Measurements from ENCODE around the gene SLC44A2. TPM values are rescaled to one million over a fixed set of nuclear protein-coding genes. Genes with fewer than 3 reads are reported as not detected.

The SLC44A2 gene
- total RNA-seq, result 43.8 and 46.9 TPM in 2 replicates

DNA sequence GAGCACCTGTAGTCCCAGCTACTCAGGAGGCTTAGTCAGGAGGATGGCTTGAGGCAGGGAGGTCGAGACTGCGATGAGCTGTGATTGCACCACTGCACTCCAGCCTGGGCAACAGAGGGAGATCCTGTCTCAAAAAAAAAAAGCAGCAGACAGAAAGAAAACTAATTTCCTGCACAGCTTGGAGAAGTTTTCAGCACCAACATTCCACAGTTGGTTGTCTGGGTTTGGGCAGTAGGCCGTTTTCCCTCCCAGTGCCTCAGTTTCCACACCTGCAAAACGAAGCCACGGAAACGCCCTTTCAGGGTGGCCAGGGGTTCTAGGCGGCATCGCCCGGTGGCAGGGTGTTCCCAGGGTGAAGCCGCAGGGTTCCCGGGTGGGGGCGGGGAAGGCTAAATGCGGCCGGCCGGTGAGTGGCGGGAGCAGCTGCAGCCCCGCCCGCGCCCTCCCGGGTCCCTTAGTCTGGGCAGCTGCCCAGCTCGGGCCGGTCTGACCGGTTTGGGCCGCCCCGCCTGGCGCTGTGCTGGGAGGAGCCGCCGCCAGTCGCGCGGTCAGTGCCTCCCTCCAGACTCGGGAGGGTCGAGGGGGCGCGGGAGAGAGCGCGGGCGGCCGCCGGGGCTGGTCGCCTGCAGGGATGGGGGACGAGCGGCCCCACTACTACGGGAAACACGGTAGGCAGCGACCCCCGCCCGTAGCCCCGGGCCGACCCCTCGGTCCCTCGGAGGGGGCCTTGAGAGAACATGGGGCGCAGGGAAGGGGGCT lies at the start of gene SLC44A2:
Gene SLC44A2, plus strand, starts transcription at position 551 of the 759 bp plus-strand sequence. Its CDS starts 81 bp downstream, at position 632.

DNA sequence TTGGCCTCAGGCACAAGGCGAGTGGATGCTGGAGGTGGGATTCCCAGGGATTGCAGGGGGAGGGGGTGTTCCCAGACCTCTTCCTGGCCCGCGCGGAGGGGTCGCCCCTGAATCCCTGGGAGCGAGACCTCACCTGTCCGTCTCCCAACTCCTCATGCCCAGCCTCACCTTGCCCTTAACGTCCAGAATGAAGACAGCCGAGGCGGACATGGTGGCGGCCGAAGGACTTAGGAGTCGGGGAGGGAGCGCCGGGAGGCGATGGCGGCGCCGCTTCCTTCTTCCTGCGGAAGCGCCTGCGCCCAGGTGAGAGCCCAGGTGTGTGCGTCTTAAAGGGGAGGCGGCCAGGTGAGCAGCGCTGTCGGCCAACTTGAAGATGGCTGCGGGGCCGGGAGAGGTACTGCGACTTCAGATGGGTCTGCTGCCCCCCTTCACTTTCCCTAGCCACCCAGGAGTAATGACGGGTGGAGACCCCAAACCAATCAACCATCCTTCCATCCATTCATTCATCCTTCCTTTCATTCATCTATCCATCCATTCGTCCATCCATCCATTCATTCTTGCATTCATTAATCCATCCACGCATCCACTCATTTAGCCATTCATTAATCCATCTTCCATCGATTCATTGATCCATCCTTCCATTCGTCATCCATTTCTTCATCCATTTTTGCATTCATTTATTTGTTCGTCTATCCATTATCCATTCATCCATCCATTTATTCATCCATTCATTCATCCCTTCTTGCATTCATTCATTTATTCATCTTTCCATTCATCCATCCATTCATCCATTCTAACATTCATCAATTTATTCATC lies 38.1 kb upstream of the SLC44A2 start, which contains the start of gene AP1M2:
Gene AP1M2, minus strand, starts transcription at position 291 of the 817 bp plus-strand sequence. Its CDS starts 81 bp downstream, at position 210.

DNA sequence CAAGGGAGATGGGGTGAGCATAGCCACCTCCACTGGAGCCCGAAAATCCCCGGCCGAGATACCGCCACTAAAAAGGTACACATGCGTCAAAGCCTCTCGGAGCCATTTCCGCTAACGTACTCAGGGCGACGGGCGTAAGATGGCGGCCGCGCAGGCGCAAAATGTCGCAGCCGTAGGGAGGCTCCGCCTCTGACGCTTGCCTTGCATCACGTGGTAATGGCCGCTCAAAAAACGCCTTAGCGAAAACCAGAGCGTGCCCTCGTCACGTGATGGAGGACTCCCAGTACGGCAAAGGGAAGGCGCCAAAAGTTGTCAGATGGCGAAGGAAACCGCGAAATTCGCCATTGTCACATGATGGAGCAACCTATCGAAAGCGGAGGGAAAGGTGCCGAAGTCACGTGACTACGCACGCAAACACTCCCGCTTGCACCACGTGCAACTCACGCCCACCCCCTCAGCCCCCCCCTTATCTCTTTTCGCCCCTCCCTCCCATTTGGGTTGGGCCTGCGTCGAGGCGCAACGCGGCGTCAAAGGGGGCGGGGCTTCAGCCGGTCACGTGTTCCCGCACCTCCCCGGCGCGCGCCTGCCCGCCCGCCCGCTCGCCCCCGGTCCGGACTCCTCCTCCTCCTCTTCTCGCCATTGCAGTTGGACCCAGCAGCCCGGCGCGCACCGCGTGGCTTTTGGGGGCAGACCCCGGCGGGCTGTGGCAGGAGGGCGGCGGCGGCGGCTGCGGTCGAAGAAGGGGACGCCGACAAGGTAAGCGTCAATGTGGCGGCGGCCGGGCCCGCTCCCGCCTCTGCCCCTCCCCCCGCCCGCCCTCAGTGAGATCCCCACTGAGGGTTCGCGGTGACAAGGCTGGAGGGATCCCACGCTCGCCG lies 28.6 kb downstream of the SLC44A2 start, which contains the start of gene ILF3:
Gene ILF3, plus strand, starts transcription at position 615 of the 878 bp plus-strand sequence. CDS start 16,260 bp downstream, outside the sequence.

Other genes starting within 250 kb of the SLC44A2 start
- gene TYK2, start 245.0 kb upstream of the SLC44A2 start, total RNA-seq, result 50.0 and 77.2 TPM in 2 replicates
- gene CDC37, start 222.0 kb upstream of the SLC44A2 start, total RNA-seq, result 114 and 132 TPM in 2 replicates
- gene PDE4A, start 205.0 kb upstream of the SLC44A2 start, total RNA-seq, result 7.4 and 8.6 TPM in 2 replicates
- gene KEAP1, start 122.2 kb upstream of the SLC44A2 start, total RNA-seq, result 68.0 and 79.0 TPM in 2 replicates
- gene S1PR5, start 108.1 kb upstream of the SLC44A2 start, total RNA-seq, result not detected in 2 replicates
- gene ATG4D, start 81.6 kb upstream of the SLC44A2 start, total RNA-seq, result 12.6 and 13.3 TPM in 2 replicates
- 5.8 and 7.9 TPM in 2 replicates for gene KRI1, start 59.5 kb upstream of the SLC44A2 start, total RNA-seq
- gene CDKN2D, start 56.6 kb upstream of the SLC44A2 start, total RNA-seq, result 3.4 and 5.1 TPM in 2 replicates
- gene AP1M2, start 38.2 kb upstream of the SLC44A2 start, total RNA-seq, result not detected in 2 replicates
- 90.0 and 112 TPM in 2 replicates for gene ILF3, start 28.8 kb downstream of the SLC44A2 start, total RNA-seq
- gene QTRT1, start 75.9 kb downstream of the SLC44A2 start, total RNA-seq, result 21.1 and 21.6 TPM in 2 replicates
- 125 and 150 TPM in 2 replicates for gene DNM2, start 92.5 kb downstream of the SLC44A2 start, total RNA-seq
- 35.4 and 40.9 TPM in 2 replicates for gene TMED1, start 210.7 kb downstream of the SLC44A2 start, total RNA-seq
- 0.24 TPM in 1 of 2 replicates, not detected in the other for gene C19orf38, start 222.9 kb downstream of the SLC44A2 start, total RNA-seq
- 49.3 and 52.4 TPM in 2 replicates for gene CARM1, start 246.0 kb downstream of the SLC44A2 start, total RNA-seq